K562 (cell line): ENCODE data around the gene UTP4. TPM values are rescaled to one million over a fixed set of nuclear protein-coding genes. Genes with fewer than 3 reads are reported as not detected.

Source experiments
- ATAC-seq: fragments of 200-7000 bp; cut with Tn5 transposase; 3 replicates; pipeline ENCODE4 v1.9.1; 2020; ENCODE audit warnings: moderate library complexity
- BruUV-seq: library from RNA; stranded (reverse); fragments of 400-500 nt; replicated peaks from 2 replicates; lab custom pipeline; 2021; lab: Mats Ljungman, UMichigan
- CTCF ChIA-PET: fragments of 300-600 bp; formaldehyde crosslinking; extraction: SDS; loops from one replicate; lab custom pipeline; 2021; ENCODE audit warnings: low intra/inter-chr PET ratio; lab: Yijun Ruan, JAX
- POLR2A ChIA-PET: fragments of 300-600, 350-650 bp; sonication (Branson Sonifier 250); formaldehyde crosslinking; extraction: SDS; loops from one replicate; lab custom pipeline; 2021; ENCODE audit warnings: antibody characterized with exemption, inconsistent platforms; lab: Yijun Ruan, JAX
- DNase-seq, 4 experiments: peaks; one replicate each; pipeline versions ENCODE4 v3.0.0 to v3.0.0-alpha.2; 2011 to 2018; ENCODE audit warnings: low spot score in 3 of 4, mixed read lengths in 3 of 4; ENCODE audit errors: extremely low read depth in 1 of 4
- FAIRE-seq: peaks from 2 replicates; lab custom pipeline; 2011; peaks lifted over from hg19 to GRCh38; lab: Jason Lieb, UNC
- H2AFZ ChIP-seq: 2 replicates; pipeline ENCODE4 v1.6.0; 2011; ENCODE audit warnings: low read depth, low read length, control low read depth, inconsistent platforms
- H3K27ac ChIP-seq: fragments of 200-600 bp; 3 replicates; pipeline ENCODE4 v1.8.0; 2011; ENCODE audit warnings: low read depth, mild to moderate bottlenecking, control low read depth, inconsistent platforms, low read length, moderate library complexity, mixed read lengths; ENCODE audit errors: extremely low read depth
- H3K27me3 ChIP-seq, 2 experiments: fragments of 300-600 bp in 1 of 2; 2 replicates in 1 of 2; 3 replicates in 1 of 2; pipeline versions ENCODE4 v1.6.0 to v1.8.0; 2011; ENCODE audit warnings: inconsistent platforms in 2 of 2, low read length in 2 of 2, mild to moderate bottlenecking in 1 of 2, mixed read lengths in 1 of 2, moderate library complexity in 1 of 2; ENCODE audit not compliant: control insufficient read depth in 2 of 2, insufficient read depth in 2 of 2
- H3K36me3 ChIP-seq: fragments of 300-600 bp; 3 replicates; pipeline ENCODE4 v1.8.0; 2011; ENCODE audit warnings: mild to moderate bottlenecking, low read length, inconsistent platforms; ENCODE audit not compliant: control insufficient read depth, insufficient read depth
- H3K4me1 ChIP-seq, 2 experiments: fragments of 200-600 bp in 1 of 2; replicated peaks in 1 of 2; 2 replicates in 1 of 2; 3 replicates in 1 of 2; pipeline versions ENCODE4 v1.5.1 to v1.8.0; 2011; ENCODE audit warnings: inconsistent platforms in 2 of 2, low read length in 2 of 2, mild to moderate bottlenecking in 1 of 2, mixed read lengths in 1 of 2, moderate library complexity in 1 of 2; ENCODE audit not compliant: control insufficient read depth in 2 of 2, insufficient read depth in 2 of 2
- H3K4me2 ChIP-seq: 2 replicates; pipeline ENCODE4 v1.6.1; 2011; ENCODE audit warnings: low read length, control low read depth, inconsistent platforms, mixed read lengths; ENCODE audit not compliant: insufficient read depth
- H3K4me3 ChIP-seq: fragments of 200-600 bp; sonication (generic), shearing (Covaris generic); 2 replicates; pipeline ENCODE4 v1.5.1; 2016; ENCODE audit warnings: control low read depth, inconsistent platforms
- H3K79me2 ChIP-seq: fragments of 200-600 bp; 3 replicates; pipeline ENCODE4 v1.8.0; 2011; ENCODE audit warnings: low read length, inconsistent platforms; ENCODE audit not compliant: control insufficient read depth, insufficient read depth
- H3K9ac ChIP-seq, 2 experiments: 2 replicates each; pipeline versions ENCODE4 v1.6.0 to v1.6.1; 2011; ENCODE audit warnings: low read depth in 2 of 2, low read length in 2 of 2, control low read depth in 1 of 2, inconsistent platforms in 1 of 2, mild to moderate bottlenecking in 1 of 2, mixed read lengths in 1 of 2; ENCODE audit not compliant: insufficient read depth in 1 of 2
- H3K9me1 ChIP-seq: one replicate; pipeline ENCODE4 v1.6.0; 2011; ENCODE audit warnings: inconsistent platforms, mild to moderate bottlenecking, low read length, moderate library complexity; ENCODE audit not compliant: control insufficient read depth, insufficient read depth
- H3K9me3 ChIP-seq: replicated peaks from 2 replicates; pipeline ENCODE4 v1.5.1; 2011; ENCODE audit warnings: low read depth, low read length, inconsistent platforms; ENCODE audit not compliant: control insufficient read depth, insufficient read depth
- H4K20me1 ChIP-seq: replicated peaks from 2 replicates; pipeline ENCODE4 v1.6.1; 2011; ENCODE audit warnings: low read length, inconsistent platforms, mixed read lengths; ENCODE audit not compliant: control insufficient read depth, insufficient read depth
- MCM2 ChIP-seq: fragments of 450-650 bp; IDR thresholded peaks from 2 replicates; pipeline ENCODE4 v1.6.1; 2017; ENCODE audit warnings: low read depth, mild to moderate bottlenecking
- SAFB2 ChIP-seq: fragments of 200-400 bp; formaldehyde crosslinking; IDR thresholded peaks from 2 replicates; pipeline ENCODE4 v1.6.1; 2018; ENCODE audit warnings: borderline replicate concordance, low read length, low read depth, moderate library complexity; ENCODE audit not compliant: severe bottlenecking
- ZNF695 ChIP-seq: fragments of 450-650 bp; formaldehyde crosslinking; IDR thresholded peaks from 2 replicates; pipeline ENCODE4 v1.4.0; 2020; ENCODE audit warnings: mild to moderate bottlenecking, moderate library complexity
- ZNF707 ChIP-seq: fragments of 250-450 bp; sonication (Bioruptor Pico); conservative IDR thresholded peaks from 2 replicates; pipeline ENCODE4 v1.8.0; 2022; ENCODE audit warnings: inconsistent platforms, mild to moderate bottlenecking, moderate library complexity
- WGBS: fragments of 100-300 bp; shearing (Covaris generic); methylation state at CpG from one replicate; pipeline ENCODE4 v1.1.6; 2016; ENCODE audit warnings: low coverage, mixed read lengths; ENCODE audit not compliant: insufficient coverage; ENCODE audit errors: missing lambda C conversion rate; 5-methylcytosine and 5-hydroxymethylcytosine counted together
- in situ Hi-C: fragments of 300-500 bp; cut with MboI; formaldehyde crosslinking; loops from 4 replicates; pipeline ENCODE4 v1.15.0; 2018; ENCODE audit warnings: inconsistent platforms, mixed read lengths
- intact Hi-C: fragments of 100-400 bp; cut with micrococcal nuclease; formaldehyde crosslinking; loops from 2 replicates; pipeline ENCODE4 v1.14.2; 2022
- polyA plus RNA-seq, 8 experiments: library from polyadenylated mRNA; depleted of rRNA in 4 of 8; stranded (reverse) in 5 of 8; unstranded in 3 of 8; fragments of >200 nt; fragmentation: Nextera tagmentation in 2 of 8; fragmentation: Illumina TruSeq in 1 of 8; extraction: Ambion mirVana in 2 of 8; extraction: Trizol in 1 of 8; gene quantifications; 2 replicates each; pipeline versions ENCODE4 v1.2.1 to v1.2.3, GENCODE V29; 2011 to 2014; ENCODE audit warnings: inconsistent platforms in 1 of 8, missing spikeins in 1 of 8
- total RNA-seq, 7 experiments: library from RNA; depleted of rRNA in 6 of 7; stranded (reverse); fragments of >200 nt in 6 of 7; fragmentation: Illumina TruSeq in 2 of 7; extraction: Trizol in 2 of 7; gene quantifications; 2 replicates each; pipeline versions ENCODE4 v1.2.1 to v1.2.3, GENCODE V29; 2011 to 2021; ENCODE audit warnings: low replicate concordance in 1 of 7
- TF ChIP-seq, protein P1 (sequence below): sonication (generic); formaldehyde crosslinking; IDR thresholded peaks from 2 replicates; pipeline ENCODE4 v1.8.0; 2023; ENCODE audit warnings: mild to moderate bottlenecking, missing genetic modification reagents
- TF ChIP-seq, protein P2 (sequence below), 2 experiments: fragments of 200-800 bp in 1 of 2; sonication (Bioruptor generic) in 1 of 2; sonication (generic) in 1 of 2; formaldehyde crosslinking in 1 of 2; IDR thresholded peaks in 1 of 2; conservative IDR thresholded peaks in 1 of 2; 2 replicates each; pipeline versions ENCODE4 v1.5.0 to v1.6.1; 2016 to 2020; ENCODE audit warnings: missing compliant biosample characterization in 1 of 2, missing genetic modification characterization in 1 of 2, missing genetic modification reagents in 1 of 2
- TF ChIP-seq, protein P3 (sequence below), 2 experiments: fragments of 450-650 bp in 1 of 2; sonication (generic) in 1 of 2; formaldehyde crosslinking in 1 of 2; IDR thresholded peaks; 2 replicates each; pipeline versions ENCODE4 v1.7.1 to v1.9.0; 2016 to 2022; ENCODE audit warnings: inconsistent platforms in 1 of 2, mild to moderate bottlenecking in 1 of 2, missing genetic modification reagents in 1 of 2

UTP4 gene
- total and polyA plus RNA-seq, 9 of the 15 experiments (the other 6 are each of a cell fraction or from before 2014, with no cell fraction given), result 46.1 to 203 (median 145) TPM

DNA sequence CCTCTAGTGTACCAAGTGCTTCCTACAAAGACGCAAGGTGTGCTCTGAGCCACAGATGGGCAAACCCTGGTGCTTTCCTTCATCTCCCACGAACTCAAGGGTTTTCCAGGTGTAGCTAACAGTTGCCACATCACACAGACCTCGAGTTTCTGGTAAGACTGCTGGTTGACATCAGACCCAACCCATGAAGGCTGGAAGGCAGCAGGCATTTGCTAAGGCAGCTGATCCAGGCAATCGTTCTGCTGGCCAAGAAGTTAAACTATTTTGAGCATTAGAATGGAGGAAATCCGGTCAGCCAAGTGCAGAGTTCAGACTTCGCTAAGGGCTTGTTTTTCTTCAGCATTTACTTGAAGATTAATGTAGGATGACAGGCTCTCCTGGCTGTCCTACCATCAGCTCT is 15.5 kb upstream of the UTP4 start:
- WGBS, result 67% methylated on average over 6 of the region's 6 CpGs
- no TSS peak for BruUV-seq
- Histone ChIP-seq H4K20me1 (peaks cover 9% of the 10 kb centered on the region; the same call in 1 of the 2 replicates), H3K36me3 (peaks cover 60% of the 10 kb centered on the region), H3K79me2 (no peaks in the 10 kb centered on the region), H3K9me3 (no peaks in the 10 kb centered on the region), H3K9me1 (peaks cover 10% of the 10 kb centered on the region), H3K27ac (no peak overlapping the region), H3K4me2 (no peak overlapping the region), H3K4me1 (peaks cover 7 to 10% of the 10 kb centered on the region in 2 experiments; a peak in 4 of 5 replicates), H3K4me3 (no peak overlapping the region), H3K27me3 (no peaks in the 10 kb centered on the region), H3K9ac (peak overlapping the region in 1 of 2 experiments; percentile 2; a peak in 1 of 4 replicates), H2AFZ (no peak overlapping the region)
- in situ Hi-C loops (loop anchor here (10.0 kb wide), 2 partner anchors 412 to 592 kb away; no protein-coding TSS in a partner anchor), intact Hi-C loops (loop anchor here (10.0 kb wide), 1 partner anchor 592 kb away; no protein-coding TSS in a partner anchor)
- POLR2A ChIA-PET, result interaction anchor here (0.5 kb wide), 1 partner anchor 13 kb away, joined by 4 read pairs; no protein-coding TSS in a partner anchor
- CTCF ChIA-PET, result no interaction called here
- DNase-seq (no peak), ATAC-seq (no peak), FAIRE-seq (no peak)
- TF ChIP-seq, protein P1, sequence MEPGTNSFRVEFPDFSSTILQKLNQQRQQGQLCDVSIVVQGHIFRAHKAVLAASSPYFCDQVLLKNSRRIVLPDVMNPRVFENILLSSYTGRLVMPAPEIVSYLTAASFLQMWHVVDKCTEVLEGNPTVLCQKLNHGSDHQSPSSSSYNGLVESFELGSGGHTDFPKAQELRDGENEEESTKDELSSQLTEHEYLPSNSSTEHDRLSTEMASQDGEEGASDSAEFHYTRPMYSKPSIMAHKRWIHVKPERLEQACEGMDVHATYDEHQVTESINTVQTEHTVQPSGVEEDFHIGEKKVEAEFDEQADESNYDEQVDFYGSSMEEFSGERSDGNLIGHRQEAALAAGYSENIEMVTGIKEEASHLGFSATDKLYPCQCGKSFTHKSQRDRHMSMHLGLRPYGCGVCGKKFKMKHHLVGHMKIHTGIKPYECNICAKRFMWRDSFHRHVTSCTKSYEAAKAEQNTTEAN (CRISPR knock-in tag), result no peak
- TF ChIP-seq, protein P2, sequence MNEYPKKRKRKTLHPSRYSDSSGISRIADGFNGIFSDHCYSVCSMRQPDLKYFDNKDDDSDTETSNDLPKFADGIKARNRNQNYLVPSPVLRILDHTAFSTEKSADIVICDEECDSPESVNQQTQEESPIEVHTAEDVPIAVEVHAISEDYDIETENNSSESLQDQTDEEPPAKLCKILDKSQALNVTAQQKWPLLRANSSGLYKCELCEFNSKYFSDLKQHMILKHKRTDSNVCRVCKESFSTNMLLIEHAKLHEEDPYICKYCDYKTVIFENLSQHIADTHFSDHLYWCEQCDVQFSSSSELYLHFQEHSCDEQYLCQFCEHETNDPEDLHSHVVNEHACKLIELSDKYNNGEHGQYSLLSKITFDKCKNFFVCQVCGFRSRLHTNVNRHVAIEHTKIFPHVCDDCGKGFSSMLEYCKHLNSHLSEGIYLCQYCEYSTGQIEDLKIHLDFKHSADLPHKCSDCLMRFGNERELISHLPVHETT (CRISPR knock-in tag; conservative IDR thresholded peaks at IDR 0.05 in 1 of 2, IDR thresholded peaks at IDR 0.05 in 1 of 2), result no peak
- TF ChIP-seq ZNF707 (no peak), SAFB2 (no peak), ZNF695 (CRISPR knock-in tag) (no peak), MCM2 (no peak)
- TF ChIP-seq, protein P3, sequence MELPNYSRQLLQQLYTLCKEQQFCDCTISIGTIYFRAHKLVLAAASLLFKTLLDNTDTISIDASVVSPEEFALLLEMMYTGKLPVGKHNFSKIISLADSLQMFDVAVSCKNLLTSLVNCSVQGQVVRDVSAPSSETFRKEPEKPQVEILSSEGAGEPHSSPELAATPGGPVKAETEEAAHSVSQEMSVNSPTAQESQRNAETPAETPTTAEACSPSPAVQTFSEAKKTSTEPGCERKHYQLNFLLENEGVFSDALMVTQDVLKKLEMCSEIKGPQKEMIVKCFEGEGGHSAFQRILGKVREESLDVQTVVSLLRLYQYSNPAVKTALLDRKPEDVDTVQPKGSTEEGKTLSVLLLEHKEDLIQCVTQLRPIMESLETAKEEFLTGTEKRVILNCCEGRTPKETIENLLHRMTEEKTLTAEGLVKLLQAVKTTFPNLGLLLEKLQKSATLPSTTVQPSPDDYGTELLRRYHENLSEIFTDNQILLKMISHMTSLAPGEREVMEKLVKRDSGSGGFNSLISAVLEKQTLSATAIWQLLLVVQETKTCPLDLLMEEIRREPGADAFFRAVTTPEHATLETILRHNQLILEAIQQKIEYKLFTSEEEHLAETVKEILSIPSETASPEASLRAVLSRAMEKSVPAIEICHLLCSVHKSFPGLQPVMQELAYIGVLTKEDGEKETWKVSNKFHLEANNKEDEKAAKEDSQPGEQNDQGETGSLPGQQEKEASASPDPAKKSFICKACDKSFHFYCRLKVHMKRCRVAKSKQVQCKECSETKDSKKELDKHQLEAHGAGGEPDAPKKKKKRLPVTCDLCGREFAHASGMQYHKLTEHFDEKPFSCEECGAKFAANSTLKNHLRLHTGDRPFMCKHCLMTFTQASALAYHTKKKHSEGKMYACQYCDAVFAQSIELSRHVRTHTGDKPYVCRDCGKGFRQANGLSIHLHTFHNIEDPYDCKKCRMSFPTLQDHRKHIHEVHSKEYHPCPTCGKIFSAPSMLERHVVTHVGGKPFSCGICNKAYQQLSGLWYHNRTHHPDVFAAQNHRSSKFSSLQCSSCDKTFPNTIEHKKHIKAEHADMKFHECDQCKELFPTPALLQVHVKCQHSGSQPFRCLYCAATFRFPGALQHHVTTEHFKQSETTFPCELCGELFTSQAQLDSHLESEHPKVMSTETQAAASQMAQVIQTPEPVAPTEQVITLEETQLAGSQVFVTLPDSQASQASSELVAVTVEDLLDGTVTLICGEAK (IDR thresholded peaks at IDR 0.05), result no peak
- TF ChIP-seq, protein P3 (CRISPR knock-in tag; IDR thresholded peaks at IDR 0.05), result no peak
